ENCODE results near the gene NUDT2.
"Not testable (repeated sequence)": the region's sequence is repeated elsewhere in the genome, so short reads cannot be mapped to it uniquely, and the experiment has no call there.

Gene NUDT2

DNA sequence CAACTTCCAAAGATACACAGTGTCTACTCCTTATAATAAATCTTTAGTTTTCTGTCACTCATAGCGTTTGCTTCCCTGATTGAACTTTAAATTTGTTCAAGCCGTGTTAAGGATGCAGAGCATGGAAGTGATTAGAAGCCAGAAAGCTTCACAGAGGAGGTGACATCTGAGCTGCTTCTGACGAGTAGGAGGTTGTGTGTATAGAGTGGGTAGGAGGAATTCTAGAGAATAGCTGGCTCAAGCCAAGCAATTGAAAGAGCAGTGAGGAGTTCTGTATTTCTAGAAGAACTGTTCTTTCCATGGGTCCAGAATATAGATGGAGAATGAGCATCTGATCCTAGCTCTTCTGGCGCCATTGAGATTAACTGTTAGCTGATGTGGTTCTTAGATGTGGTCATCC, 6.0 kb downstream of the NUDT2 start:
- no peak for DNase-seq (ENCODE audit: low read depth)

DNA sequence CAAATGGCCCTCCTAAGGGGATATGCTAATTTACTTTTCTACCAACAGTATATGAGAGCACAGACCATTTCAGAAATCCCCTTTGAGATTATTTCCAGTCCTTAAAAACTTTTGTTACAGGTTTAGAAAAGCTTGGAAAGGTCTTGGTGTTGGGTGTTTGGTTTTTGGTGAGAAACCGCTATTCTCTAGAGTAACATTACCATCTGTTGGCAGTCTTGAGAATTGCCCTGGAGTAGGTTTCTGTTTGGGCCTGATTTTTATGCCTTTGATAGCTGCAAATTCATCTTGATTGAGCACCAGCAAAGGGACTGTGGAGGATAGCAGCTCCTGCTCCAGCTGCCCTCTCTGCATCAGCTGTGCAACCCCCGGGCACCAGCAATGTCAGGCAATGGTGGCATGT, 8.0 kb downstream of the NUDT2 start:
- no peak for DNase-seq (ENCODE audit: low read depth)

DNA sequence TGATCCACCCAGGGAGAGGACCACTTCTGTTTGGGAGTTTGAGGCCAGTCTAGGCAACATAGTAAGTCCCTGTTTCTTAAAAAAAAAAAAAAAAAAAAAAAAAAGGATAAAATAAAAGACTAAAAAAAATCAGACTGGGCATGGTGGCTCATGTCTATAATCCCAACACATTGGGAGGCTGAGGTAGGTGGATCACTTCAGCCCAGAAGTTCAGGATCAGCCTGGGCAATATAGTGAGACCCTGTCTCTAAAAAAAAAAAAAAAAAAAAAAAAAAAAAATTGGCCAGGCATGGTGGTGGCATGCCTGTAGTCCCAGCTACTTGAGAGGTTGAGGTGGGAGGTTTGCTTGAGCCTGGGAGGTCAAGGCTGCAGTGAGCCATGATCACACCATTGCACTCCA, 8.7 kb downstream of the NUDT2 start:
- not testable (repeated sequence) for DNase-seq (ENCODE audit: low read depth)

DNA sequence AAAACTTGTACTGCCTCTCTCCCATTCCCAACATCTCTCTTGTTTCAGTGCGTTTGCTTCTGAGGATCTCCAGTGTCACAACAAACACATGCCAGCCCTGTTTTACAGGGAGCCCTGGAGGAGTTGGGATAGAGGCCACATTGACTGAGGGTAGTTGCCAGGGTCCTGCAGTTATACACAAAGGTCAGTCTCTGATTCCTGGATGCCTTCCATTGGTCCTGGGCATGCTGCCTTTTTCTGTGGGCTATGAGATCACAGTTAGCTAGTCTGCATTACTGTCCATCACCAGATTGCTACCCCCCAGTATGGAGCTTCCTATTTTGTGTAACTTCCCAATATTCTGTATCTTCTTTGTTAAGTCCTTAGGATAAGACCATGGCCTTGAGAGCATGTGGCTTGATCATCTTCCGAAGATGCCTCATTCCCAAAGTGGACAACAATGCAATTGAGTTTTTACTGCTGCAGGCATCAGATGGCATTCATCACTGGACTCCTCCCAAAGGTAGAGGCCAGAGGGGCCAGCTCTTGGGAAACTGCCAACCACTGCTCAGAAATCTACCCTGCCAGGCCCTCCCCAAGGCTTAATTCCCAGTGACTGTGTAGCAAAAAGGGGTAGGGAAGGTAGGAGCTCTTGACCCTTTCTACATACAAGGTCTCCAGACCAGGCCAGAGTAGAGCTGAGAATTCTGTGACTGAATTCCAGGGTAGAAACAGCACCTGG, 9.5 kb downstream of the NUDT2 start:
- no peak for DNase-seq (ENCODE audit: low read depth)

DNA sequence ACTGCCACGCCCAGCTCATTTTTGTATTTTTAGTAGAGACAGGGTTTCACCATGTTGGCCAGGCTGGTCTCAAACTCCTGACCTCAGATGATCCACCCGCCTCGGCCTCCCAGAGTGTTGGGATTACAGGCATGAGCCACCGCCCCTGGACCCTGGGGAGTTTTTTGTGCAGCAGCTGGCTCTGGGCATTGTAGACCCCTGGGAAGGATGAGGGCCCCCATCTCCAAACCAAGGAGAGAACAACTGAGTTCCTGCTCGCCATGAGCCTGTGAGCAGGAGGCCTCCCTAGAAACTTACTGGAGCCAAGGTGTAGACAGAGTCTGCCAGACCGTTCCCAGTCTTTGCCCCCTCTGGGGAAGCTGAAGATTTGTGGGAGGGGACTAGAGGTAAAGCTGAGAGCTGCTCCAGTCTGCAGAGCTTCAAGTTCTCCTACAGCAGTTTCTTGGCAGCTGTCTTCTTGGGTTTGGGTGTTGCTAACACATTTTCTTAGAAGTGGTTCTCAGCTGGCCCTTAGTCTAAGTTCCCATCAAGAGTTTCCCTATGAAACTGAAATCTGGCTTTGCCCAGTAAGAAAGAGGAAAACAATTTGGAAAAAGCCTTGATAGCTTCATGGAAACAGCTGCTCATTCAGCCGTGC, 12.4 kb downstream of the NUDT2 start:
- DNase-seq (ENCODE audit: low read depth), result no peak

DNA sequence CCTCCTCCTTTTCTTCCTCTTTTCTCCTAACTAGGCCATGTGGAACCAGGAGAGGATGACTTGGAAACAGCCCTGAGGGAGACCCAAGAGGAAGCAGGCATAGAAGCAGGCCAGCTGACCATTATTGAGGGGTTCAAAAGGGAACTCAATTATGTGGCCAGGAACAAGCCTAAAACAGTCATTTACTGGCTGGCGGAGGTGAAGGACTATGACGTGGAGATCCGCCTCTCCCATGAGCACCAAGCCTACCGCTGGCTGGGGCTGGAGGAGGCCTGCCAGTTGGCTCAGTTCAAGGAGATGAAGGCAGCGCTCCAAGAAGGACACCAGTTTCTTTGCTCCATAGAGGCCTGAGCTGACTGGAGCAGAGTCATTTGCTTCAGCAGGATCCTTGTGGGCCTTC, 13.7 kb downstream of the NUDT2 start:
- no peak for DNase-seq (ENCODE audit: low read depth)

DNA sequence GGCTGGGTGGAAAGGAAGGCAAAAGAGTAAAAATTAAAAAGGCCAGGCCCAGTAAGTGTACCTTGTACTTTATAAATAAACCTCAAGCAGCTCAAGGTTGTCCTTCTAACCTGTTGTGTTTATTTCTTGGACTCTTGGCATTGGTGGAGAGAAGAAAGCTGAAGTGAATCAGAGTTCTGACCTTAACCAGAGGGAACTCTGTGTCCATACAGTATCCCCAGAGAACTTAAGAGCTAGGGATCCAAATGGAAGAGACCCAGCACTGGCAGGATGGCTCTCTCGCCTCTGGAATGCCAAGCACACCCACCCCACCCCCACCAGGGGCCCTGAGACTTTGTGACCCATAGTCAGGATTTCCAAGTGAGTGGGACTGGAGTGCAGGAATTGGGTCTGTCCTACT, 14.2 kb downstream of the NUDT2 start:
- DNase-seq (ENCODE audit: low read depth), result no peak

DNA sequence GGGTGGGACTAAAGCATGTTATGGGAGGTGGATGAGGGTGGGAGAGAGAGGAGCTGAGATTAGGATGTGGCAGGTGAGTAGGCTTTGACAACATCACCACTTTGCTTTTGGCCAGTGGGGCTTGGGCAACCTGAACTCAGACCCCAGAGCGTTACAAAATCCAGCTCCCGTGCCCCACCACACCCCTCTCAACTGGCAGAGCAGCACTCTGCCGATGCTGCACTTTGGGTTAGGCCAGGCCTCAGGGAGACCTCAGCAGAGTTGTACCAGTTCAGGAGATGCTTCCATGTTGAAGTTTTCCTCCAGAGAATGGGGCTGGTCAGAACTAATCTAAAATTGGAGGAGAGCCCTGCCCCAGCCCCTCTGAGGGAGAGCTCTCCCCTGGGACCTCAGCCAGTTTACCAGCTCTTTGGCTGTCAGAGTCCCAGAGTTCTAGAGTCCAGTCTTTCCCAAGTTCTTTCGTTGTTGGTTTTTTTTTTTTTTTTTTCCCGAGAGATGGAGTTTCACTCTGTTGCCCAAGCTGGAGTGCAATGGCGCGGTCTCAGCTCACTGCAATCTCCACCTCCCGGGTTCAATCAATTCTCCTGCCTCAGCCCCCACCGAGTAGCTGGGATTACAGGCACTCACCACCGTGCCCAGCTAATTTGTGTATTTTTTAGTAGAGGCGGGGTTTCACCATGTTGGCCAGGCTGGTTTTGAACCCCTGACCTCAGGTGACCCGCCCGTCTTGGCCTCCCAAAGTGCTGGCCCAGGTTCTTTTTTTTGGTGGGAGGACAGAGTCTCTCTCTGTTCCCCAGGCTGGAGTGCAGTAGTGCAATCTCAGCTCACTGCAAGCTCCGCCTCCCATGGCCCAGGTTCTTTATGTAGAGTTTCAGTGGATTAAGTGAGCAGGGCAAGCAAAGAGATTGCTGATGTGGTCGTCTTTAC, 17.8 kb downstream of the NUDT2 start:
- no peak for DNase-seq (ENCODE audit: low read depth)

DNA sequence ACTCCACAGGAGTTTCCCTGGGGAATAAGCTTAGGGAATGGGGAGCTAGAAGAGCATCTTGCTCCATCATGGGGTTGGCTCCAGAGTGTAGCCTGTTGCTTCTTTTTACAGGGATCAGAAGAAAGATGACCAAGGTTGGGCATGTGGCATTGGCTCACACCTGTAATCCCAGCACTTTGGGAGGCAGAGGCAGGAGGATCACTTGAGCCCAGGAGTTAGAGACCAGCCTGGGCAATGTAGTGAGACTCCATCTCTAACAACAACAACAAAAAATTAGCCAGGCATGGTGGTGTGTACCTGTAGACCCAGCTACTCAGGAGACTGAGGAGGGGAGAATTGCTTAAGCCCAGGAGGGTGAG, 18.4 kb downstream of the NUDT2 start:
- DNase-seq (ENCODE audit: low read depth), result no peak

DNA sequence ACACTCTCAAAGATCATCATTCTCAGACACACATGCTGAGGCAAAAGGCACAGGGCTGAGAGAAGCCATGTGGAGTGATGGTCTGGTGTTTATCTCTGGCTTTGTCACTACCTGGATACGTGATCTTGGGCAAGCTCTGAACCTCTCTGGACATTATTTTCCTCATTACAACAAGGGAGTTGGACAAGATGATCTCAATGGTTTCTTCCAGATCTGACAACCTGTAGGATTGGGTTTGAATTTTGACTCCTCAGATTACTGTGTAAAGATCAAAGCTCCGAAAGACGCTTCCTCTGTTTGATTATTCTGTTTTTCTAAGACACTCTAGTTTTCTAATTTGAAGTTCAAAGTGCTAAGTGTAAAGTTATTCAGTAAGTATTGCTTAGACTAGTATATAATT, 20.0 kb downstream of the NUDT2 start:
- DNase-seq (ENCODE audit: low read depth), result no peak

DNA sequence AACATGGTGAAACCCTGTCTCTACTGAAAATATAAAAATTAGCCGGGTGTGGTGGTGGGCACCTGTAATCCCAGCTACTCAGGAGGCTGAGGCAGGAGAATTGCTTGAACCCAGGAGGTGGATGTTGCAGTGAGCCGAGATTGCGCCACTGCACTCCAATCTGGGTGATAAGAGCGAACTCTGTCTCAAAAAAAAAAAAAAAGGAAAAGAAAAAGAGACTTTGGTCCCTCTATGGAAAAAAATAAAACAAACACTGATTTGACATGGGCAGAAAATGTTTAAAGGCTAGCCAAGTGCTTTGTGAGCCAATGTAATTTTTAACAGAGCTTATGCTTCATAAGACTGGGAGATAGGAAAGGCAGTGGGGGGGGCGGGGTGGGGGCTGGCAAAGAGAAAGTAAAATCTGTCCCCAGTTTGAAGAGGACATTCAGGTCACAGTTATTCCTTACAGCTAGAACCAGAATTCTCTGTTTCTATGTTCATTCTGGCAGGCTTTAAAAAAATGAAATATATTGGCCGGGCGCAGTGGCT, 22.8 kb downstream of the NUDT2 start:
- DNase-seq (ENCODE audit: low read depth), result not testable (repeated sequence)

DNA sequence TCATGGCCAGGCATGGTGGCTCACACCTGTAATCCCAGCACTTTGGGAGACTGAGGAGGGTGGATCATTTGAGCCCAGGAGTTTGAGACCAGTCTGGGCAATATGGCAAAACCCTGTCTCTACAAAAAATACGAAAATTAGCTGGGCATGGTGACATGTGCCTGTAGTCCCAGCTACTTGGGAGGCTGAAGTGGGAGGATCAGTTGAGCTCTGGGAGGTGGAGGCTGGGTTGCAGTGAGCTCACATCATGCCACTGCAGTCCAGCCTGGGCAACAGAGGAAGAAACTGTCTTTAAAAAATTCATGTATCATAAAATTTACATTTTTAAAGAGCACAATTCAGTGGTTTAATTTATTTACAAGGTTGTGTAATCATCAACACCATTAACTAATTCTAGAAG, 23.6 kb downstream of the NUDT2 start:
- not testable (repeated sequence) for DNase-seq (ENCODE audit: low read depth)

DNA sequence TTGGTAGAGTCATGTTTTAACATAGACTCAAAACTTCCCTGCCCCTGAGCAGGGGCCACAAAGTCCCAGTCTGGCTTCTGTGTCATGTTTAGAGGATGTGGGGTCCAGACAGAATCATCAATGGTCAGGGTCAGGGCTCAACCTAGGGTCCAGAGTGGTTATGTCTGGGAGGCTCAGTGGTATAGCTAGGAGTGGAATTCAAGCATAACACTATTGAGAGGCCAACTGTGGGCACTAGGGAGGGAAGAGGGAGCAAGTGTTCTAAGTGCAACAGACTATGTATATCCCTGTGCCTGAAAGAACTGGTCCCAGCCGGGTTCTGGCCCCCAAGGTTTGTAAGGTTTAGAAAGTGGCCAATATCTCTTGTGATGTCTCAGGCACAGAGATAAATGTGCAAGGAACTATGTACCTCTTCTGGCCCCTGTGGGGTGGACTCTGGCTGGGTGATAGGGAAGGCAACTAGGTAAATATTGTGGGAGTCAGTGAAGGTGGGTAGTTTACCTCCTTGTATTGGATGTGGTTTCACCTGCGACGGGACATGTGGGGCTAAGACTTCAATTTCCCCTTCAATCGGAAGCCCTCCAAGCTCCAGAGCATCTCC, 33.3 kb downstream of the NUDT2 start:
- DNase-seq (ENCODE audit: low read depth), result no peak

DNA sequence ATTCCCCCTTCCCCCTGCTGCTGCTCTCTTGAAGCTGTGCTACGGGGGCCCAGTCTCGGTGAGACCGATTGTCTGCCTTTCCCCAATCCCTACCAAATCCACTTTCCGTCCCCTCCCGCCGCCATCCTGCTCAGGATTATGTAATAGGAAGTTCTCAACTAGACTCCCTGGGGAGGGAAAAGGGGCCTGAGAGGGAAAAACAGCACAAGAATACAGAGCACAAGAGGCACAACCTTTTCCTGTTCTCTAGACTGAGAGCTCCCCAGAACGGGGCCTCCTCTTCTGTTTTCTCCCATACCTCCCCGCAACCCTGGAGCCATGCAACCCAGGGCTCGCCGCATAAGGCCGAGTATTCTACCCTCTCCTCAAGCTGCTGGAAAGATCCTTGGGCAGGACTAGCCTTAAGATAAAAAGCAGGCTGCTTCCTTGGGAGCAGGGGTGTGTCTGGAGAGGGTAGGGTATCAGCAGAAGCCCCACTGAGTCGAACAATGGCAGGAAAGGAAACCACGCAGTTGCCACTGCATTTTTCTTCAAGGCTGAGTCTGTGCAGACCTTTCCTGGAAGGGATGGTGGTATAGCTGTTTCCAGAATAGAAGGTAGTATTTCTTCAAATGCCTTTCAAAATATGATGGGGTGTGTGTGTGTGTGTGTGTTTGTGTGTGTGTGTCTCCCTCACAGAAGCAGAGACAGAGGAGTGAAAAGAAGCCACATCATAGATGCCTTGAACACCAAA, 34.4 kb downstream of the NUDT2 start:
- no peak for DNase-seq (ENCODE audit: low read depth)

DNA sequence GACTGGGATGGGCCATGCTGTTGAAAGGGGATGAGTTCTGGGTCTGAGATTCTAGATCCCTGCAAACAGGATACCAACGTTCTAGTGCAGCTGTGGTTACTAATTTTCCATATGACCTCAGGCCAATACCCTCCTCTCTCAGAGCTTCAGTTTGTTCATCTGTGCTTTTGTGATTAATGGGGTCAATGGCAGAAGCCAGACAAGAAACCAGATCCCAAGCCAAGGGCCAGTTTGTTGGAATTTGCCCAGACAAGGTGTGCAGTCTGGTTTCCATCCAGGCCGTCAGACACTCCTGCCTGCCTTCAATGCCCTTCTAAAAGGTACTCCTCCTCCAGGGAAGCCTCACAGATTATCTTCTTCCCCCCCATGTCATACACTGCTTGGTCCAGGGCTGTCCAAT, 35.9 kb downstream of the NUDT2 start:
- DNase-seq (ENCODE audit: low read depth), result no peak

DNA sequence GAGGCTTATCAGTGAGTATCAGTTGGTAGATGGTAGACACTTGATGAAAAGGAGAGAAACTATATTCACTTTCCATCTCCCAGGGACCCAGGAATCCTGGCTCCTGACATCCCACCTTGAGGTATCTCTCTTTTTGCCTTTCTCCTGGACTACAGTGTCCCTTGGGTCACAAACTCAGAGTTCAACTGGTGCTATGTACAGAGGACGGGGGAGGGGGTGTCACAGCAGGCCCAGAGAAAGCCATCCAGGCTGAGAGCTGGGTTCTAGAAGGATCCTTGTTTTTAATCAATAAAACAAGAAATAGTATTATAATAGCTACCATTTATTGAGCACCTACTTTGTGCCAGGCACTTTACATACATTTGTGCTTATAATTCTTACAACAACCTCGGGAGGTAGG, 37.0 kb downstream of the NUDT2 start:
- DNase-seq (ENCODE audit: low read depth), result no peak

DNA sequence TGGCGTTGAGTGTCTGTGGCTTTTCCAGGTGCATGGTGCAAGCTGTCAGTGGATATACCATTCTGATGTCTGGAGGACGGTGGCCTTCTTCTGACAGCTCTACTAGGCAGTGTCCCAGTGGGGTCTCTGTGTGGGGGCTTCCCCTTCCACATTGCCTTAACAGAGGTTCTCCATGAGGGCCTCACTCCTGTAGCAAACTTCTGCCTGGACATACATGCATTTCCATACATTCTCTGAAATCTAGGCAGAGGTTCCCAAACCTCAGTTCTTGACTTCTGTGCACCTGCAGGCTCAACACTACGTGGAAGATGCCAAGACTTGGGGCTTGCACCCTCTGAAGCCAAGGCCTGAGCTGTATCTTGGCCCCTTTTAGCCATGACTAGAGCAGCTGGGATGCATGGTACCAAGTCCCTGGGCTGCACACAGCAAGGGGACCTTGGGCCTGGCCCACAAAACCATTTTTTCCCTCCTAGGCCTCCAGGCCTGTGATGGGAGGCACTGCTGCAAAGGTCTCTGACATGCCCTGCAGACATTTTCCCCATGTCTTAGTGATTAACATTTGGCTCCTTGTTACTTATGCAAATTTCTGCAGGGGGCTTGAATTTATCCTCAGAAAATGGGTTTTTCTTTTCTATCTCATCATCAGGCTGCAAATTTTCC, 38.5 kb downstream of the NUDT2 start:
- DNase-seq (ENCODE audit: low read depth), result not testable (repeated sequence)

DNA sequence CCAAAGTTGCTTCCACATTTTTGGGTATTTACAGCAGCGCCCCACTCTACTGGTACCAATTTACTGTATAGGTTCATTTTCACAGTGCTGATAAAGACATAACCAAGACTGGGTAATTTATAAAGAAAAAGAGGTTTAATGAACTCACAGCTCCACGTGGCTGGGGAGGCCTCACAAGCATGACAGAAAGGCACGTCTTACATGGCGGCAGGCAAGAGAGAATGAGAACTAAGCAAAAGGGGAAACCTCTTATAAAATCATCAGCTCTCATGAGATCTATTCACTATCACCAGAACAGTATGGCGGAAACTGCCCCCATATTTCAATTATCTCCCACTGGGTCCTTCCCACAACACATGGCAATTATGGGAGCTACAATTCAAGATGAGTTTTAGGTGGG, 39.4 kb downstream of the NUDT2 start:
- not testable (repeated sequence) for DNase-seq (ENCODE audit: low read depth)

DNA sequence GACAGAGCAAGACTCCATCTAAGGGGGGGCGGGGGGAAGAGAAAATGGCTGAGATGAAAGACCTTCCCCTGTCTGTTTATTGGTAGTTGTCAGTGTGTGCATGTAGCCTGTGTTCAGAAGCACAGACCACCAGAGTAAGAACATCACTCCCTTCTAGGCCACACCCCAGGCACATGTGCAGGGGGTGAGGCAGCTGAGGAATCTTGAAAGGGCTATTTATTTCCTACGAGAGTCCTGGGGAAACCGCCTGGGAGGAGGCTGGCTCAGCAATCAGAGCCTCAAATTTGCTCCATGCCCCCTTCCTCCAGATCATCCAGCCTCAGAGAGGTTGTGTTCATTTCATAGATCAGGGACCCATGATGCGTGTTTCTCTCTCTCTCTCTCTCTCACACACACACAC, 40.3 kb downstream of the NUDT2 start:
- no peak for DNase-seq (ENCODE audit: low read depth)

DNA sequence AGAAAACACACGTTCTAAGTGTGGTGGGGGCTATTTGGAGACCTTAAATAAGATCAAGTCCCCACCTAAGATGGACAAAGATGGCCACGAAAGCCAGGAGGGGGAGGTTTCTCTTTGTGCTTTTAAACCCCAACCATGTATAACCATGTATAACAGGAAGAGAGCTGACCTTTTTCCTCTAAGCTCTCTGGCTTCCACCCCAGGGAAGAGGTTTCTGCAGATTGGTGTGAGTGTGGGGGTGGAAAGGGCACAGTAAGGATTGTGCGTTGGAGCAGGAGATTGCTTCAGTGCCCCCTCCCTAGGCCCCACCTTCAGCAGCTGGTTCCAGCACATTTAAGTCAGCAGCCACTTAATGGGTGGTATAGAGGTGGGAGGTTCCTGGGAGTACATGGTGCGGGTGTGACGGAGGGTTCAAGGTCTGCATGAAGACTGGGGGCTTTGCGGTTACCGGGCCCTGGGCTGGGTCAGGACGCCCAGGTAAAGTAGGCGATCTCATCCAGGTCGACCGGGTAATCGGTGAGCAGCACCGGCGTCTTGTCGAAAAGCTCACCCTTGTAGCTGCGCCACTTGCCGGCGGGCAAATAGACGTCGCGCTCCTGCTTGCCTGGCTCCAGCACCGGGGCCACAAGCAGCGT, 41.1 kb downstream of the NUDT2 start:
- no peak for DNase-seq (ENCODE audit: low read depth)

All from activated T-helper 9 cell treated with anti-CD3 and anti-CD28 coated beads, Interleukin-2, amount 50 U/mL, for 16 hours (primary cell).